Measurements from ENCODE around the gene CPM.

CPM gene

GRCh38 chr12:68954811-68955210, 21.8 kb upstream of the CPM start:
- DNase-seq, result no peak

- no peak for DNase-seq
Observed at GRCh38 chr12:68953536-68953935, 20.6 kb upstream of the CPM start.

DNA sequence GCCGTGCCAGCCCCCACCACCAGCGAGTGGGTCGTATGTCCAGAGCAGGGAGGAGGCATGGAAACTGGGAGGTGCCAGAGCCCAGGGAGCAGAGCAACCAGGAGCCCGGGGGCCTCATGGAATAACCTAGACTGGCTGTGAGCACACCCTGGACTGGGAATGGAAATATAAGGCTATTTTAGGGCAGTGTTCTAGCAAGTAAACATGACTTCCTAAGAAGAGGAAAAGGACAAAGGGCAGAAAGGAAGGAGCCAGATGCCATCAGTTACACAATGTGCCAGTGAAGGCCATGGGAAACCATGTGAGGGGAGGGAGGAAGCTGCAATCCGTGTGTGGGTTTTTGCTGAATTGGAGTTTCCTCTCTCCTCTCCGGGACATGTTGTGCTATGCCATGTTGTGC, 18.7 kb upstream of the CPM start:
- DNase-seq, result no peak

- no peak for DNase-seq
Observed at GRCh38 chr12:68950511-68950910, 17.5 kb upstream of the CPM start.

- no peak for DNase-seq
Observed at GRCh38 chr12:68945255-68945654, 12.3 kb upstream of the CPM start.

- no peak for DNase-seq
Observed at GRCh38 chr12:68944296-68945076, 11.5 kb upstream of the CPM start.

- no peak for DNase-seq
Observed at GRCh38 chr12:68943848-68944247, 10.9 kb upstream of the CPM start.

DNA sequence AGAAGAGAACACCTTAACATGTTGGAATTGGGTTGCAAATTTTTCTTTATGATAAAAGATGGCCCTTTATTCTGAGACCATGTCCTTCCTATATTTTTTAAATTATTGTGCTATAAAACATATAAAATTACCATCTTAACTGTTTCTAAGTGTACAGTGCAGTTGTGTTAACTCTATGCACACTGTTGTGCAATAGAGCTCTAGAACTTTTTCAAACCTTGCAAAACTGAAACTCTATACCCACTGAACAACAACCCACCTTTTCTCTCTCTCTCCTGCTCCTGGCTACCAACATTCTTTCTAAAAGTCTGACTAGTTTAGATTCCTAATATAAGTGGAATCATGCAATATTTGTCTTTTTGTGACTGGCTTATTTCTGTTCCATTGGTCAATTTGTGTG, 7.8 kb upstream of the CPM start:
- no peak for DNase-seq

- DNase-seq, result no peak
Observed at GRCh38 chr12:68939505-68939904, 6.5 kb upstream of the CPM start.

DNA sequence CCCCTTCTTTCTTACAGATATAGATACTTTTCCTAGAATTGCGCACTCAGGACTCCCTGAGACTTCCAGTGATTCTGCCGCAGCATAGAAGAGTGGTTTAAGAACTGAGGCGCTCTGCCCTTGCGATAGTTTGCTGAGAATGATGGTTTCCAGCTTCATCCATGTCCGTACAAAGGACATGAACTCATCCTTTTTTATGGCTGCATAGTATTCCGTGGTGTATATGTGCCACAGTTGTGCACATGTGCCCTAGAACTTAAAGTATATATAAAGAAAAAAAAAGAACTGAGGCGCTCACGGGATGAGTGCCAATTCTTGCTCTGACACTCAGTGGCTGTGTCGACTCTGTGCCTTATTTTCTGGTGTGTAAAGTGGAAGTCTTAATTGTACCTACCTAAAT, 1.4 kb upstream of the CPM start:
- DNase-seq, result no peak

DNA sequence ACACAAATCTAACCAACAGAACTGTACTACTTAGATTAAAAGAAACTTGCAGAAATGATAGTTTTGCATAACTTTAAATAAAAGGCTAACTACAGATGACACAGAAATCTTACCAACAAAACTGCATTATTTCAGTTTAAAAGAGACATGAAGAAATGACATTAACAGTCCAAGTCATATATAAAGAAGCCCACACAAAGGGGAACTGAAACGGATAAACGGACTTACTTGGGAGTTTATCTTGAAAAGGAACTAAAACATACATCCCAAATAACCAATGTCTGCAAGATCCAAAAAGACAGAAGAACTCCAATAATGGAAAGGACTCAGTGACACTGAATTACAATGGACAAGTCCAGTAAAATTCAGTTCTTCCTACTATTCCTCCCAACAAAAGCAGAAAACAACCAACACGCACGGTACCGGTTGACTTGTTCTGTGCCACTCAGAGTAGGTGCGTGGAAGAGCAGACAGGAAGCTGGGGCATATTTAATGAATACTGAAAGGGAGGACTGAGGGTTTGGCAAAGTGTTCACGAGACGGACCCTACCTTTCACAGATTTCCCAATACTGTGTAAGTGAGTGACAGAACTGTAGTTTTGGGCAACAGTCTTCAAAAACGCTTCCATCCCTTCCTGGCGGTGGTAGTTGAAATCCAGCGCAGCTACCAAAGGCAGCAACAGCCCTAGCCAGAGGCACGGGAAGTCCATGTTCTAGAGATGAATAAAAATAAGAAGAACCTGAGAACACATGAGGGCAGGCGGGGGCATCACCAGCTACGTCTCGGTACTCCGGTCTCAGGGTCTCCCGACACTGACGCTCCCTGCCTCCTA, 627 bp downstream of the CPM start:
- DNase-seq, result peak in 1 of 2 experiments; percentile 4

GRCh38 chr12:68930178-68930577, 2.8 kb downstream of the CPM start:
- no peak for DNase-seq

- DNase-seq, result no peak
Observed at GRCh38 chr12:68924546-68924945, 8.4 kb downstream of the CPM start.

- no peak for DNase-seq
Observed at GRCh38 chr12:68919581-68920239, 13.3 kb downstream of the CPM start.

- DNase-seq, result no peak
Observed at GRCh38 chr12:68918960-68919359, 14.0 kb downstream of the CPM start.

- no peak for DNase-seq
Observed at GRCh38 chr12:68915055-68915454, 17.9 kb downstream of the CPM start.

DNA sequence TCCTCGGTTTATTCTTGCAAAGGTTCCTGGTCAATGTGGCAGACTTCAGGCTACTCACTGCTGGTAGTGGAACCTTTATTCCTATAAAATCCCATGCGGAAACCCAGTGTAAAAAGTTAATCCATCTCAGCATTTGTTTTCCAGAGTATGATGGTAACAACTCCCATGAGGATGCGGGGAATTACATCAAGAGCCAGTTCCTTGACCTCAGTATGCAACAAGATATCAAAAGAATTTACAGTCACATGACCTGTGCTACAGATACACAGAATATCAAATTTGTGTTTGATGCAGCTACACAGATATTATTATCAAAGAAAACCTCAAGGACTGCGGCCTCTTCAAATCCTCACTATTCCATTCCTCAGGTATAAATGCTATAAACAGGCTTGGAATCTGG, 19.3 kb downstream of the CPM start:
- no peak for DNase-seq

DNA sequence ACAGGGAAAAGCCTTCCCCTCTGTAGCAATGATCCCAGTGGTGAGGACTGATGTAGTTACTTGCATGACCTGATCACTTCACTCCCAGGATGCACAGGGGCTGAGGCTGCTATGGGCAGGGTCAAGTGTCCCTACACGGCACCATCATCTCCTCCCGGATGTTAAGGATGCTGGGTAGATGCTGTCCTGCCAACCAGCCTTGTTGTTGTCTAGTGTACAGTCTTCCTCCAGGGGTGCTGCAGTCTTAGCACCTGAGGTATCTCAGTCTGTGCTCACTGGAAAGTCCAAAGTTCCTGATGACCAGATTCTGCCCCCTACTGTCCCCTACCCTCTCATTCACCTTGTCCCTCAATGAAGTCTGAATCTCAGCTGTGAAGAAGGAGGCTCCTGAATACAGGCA, 20.1 kb downstream of the CPM start:
- DNase-seq, result no peak

DNA sequence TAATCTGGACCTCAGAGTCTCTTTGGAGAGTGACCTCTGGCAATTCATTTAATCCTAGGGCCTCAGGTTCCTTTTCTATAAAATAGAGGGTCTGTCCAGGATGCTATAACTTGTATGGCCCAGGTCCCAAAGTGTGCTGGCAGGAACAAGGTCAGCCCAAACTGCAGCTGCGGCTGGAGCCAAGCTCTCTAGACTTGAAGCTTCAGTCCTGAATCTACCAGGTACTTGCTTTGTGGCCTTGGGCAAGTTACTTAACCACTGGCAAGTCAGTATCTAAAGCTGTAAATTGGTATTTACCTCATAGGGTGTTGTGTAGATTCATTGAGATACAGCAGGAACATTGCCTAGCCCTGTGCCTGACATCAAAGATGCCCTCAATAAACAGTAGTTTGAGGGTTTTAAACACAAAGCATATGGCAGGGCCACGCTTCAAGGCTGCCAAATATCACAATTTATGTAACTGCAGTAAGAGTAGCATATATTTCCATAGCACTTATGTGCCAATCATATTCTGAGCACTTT, 21.7 kb downstream of the CPM start:
- DNase-seq, result no peak

DNA sequence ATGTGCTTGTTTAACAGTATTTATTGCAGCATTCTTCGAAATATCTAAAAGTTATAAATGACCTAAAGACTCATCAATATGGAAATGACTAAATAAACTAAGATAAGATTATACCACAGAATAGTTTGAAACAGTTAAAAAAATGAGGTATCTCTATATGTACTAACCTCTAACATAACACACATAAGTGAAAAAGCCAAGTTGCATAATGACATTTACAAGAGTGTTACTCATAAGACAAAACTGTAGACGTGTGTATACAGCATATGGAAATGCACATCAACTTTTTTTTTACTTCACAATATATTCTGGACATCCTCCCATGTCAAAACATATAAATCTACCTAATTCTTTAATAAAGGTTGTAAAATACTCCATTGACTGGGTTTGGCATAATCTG, 22.8 kb downstream of the CPM start:
- DNase-seq, result no peak

DNA sequence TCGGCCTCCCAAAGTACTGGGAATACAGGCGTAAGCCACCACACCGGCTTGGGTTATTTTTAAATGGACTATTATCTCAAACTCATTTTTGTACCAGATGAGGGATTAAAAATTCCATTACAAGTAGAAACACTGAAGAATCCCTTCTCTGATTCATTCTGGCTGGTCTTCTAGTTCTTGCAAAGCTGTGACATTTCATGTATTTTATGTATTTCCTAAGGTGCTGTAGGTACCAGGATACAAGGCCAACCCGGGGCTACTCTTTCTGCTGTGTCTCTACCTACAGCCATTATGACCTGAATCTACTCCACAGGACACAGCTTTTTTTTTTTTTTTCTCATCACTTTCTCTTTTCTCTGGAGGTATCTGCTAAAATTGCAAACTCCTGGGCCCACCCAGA, 24.9 kb downstream of the CPM start:
- DNase-seq, result no peak

DNA sequence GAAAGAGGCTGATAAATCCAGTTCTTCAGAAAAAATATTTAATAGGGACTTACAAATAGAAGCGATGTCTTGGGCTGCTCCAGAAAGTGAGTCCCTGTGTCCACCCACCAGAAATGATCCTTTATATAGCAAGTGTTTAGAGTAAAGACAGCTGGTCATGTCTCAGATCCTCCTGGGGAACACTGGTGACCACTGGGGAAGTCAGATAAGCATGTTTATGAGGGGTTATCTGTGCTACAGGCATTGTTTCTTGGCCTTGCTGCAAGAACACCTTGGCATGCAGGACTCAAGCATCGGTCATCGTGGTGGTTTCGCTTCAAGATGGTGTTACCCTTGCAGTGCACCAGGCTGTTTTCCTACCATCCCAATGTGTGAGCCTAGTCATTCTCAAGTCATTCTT, 27.2 kb downstream of the CPM start:
- no peak for DNase-seq

DNA sequence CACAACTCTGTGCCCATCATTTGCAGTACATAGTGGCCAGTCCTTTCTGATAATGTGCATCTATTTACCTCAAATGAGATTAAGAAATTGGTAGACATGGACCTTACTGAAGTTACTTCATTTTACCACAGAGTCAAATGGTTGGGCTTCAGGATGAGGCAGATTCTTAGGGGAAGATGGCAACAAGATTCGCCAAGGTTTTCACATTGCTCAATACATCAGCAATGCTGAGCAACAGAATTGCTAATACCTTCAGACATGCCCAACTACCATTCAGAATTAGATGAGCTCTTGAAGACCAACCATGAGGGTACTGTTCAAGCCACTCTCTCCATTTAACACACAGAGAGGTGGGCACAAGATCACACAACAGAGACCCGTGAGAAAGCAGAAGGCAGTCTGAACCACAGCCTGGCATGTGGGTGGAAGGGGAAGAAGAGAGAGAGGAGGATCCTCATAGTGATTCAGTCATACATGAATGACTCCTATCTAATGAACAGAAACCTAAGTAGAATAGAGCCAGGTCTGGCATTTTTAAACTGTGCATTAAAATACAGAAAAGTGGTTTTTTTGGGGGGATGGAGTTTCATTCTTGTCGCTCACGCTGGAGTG, 28.5 kb downstream of the CPM start:
- DNase-seq, result no peak

Data from activated CD4-positive, alpha-beta T cell treated with anti-CD3 and anti-CD28 coated beads, Interleukin-2, amount 50 U/mL, for 4 hours (primary cell).